BLaER1 treated with 17β-estradiol and CSF1 and Interleukin-3, amounts not matched to agents 10 nM and 100 nM (cell line): Measurements from ENCODE around the gene CHST15.

ENCODE experiments used
- H3K27ac ChIP-seq, 11 experiments: shearing (Covaris generic); formaldehyde crosslinking; 2 replicates each; pipeline ENCODE4 v1.8.1; 2022
- H3K27me3 ChIP-seq, 11 experiments: shearing (Covaris generic); formaldehyde crosslinking; 2 replicates each; pipeline ENCODE4 v1.8.1; 2022
- H3K36me3 ChIP-seq, 11 experiments: shearing (Covaris generic); formaldehyde crosslinking; 2 replicates each; pipeline ENCODE4 v1.8.1; 2022
- H3K4me1 ChIP-seq, 10 experiments: shearing (Covaris generic); formaldehyde crosslinking; 2 replicates each; pipeline ENCODE4 v1.8.1; 2022
- H3K4me2 ChIP-seq, 11 experiments: shearing (Covaris generic); formaldehyde crosslinking; 2 replicates each; pipeline ENCODE4 v1.8.1; 2022
- H3K4me3 ChIP-seq, 10 experiments: shearing (Covaris generic); formaldehyde crosslinking; 2 replicates each; pipeline ENCODE4 v1.8.1; 2022
- H3K9ac ChIP-seq, 11 experiments: shearing (Covaris generic); formaldehyde crosslinking; 2 replicates each; pipeline ENCODE4 v1.8.1; 2022
- H3K9me3 ChIP-seq, 11 experiments: shearing (Covaris generic); formaldehyde crosslinking; replicated peaks in 1 of 11; 2 replicates each; pipeline ENCODE4 v1.8.1; 2022
- H4K20me1 ChIP-seq, 11 experiments: shearing (Covaris generic); formaldehyde crosslinking; 2 replicates each; pipeline ENCODE4 v1.8.1; 2022
- Cebpa-rat ChIP-seq, 11 experiments: shearing (Covaris generic); IDR thresholded peaks; 2 replicates each; pipeline ENCODE4 v1.8.1; 2022

Gene CHST15

GRCh38 chr10:124092860-124093773, at the start of gene CHST15:
Gene CHST15, minus strand, starts transcription at chr10:124093598. Its CDS starts 47,386 bp downstream, at chr10:124046212.
- Histone ChIP-seq H4K20me1 (peaks cover 35 to 41% (median 38%) of the 10 kb centered on the region in 11 experiments), H3K27ac (peak within 1 kb of the TSS; percentile 94 to 99 (median 98)), H3K4me1 (peaks cover 42 to 59% (median 52%) of the 10 kb centered on the region in 10 experiments), H3K4me3 (peak within 1 kb of the TSS; percentile 83 to 100 (median 90)), H3K9ac (peak within 1 kb of the TSS; percentile 95 to 99 (median 97)), H3K9me3 (peaks cover 0 to 9% (median 6%) of the 10 kb centered on the region in 11 experiments; a peak in 15 of 22 replicates), H3K36me3 (peaks cover 0 to 43% (median 24%) of the 10 kb centered on the region in 11 experiments; a peak in 17 of 22 replicates), H3K27me3 (no peaks in the 10 kb centered on the region), H3K4me2 (peak within 1 kb of the TSS; percentile 87 to 98 (median 96))
- TF ChIP-seq Cebpa-rat (IDR thresholded peaks at IDR 0.05): no peak

DNA sequence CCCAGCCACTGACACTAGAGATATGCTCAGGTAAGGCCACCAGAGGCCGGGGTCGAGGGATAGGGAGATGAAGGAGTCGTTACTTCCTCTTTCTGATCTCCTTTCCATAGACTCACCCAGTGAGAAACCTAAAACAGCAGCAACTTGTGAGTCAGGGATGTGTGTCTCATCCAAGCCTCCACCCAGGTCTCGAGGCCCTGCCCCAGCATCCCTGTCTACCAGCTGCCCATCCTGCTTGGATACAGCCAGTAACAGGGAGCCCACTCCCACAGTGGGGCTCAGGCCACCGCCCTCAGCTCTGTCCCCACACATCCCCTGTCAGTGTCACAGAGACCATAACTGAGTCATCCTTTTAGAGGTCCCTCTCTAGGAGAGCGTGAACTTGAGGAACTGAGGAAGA, 49.6 kb upstream of the CHST15 start:
- Histone ChIP-seq H3K36me3 (peaks cover 0 to 18% (median 0%) of the 10 kb centered on the region in 11 experiments; a peak in 5 of 22 replicates), H3K4me1 (peaks cover 63 to 78% (median 70%) of the 10 kb centered on the region in 10 experiments), H3K4me2 (peak overlapping the region; percentile 72 to 96 (median 85)), H4K20me1 (no peaks in the 10 kb centered on the region), H3K4me3 (peak overlapping the region in 7 of 10 experiments; percentile 1 to 49 (median 23); a peak in 6 of 20 replicates), H3K9me3 (peaks cover 17 to 26% (median 24%) of the 10 kb centered on the region in 11 experiments), H3K27me3 (no peaks in the 10 kb centered on the region), H3K27ac (peak overlapping the region; percentile 90 to 99 (median 96)), H3K9ac (peak overlapping the region; percentile 78 to 90 (median 85))
- no peak for TF ChIP-seq Cebpa-rat (IDR thresholded peaks at IDR 0.05)

DNA sequence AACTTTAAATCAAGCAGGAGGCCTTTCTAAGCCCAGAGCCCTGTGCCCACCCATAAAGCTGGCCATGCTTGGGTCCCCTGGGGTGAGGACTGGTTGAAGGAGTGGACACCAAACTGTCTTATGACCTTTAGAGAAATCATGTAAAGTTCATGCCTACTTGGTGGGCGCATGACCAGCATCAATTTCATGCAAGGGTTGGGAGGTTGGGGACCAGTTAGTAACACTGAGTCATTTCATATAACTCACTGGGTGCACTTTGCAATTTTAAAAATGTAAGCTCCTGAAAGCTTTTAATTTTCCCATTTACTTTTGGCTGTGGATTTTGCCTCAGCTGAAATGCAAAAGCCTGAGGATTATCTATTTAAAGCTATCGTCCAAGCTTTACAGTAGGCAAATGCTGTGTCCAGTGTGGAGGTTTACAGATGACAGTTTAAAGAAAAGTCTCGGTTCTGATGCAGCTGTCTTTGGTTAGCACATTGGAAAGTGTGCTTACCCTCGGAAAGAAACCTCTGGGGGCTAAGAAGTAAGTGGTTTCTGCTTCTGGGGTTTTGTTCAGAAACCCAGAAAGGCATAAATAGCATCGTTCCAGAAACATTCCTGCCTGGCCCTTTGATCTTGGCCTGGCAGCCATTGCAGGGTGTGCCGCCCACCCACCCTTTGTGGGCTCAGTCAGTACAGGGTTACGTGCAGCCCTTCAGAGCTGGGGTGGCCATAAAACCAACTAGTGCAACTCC, 48.8 kb upstream of the CHST15 start:
- Histone ChIP-seq H4K20me1 (no peaks in the 10 kb centered on the region), H3K9me3 (peaks cover 17 to 26% (median 24%) of the 10 kb centered on the region in 11 experiments), H3K27ac (peak overlapping the region; percentile 90 to 99 (median 96)), H3K4me2 (peak overlapping the region; percentile 72 to 96 (median 85)), H3K9ac (peak overlapping the region; percentile 78 to 90 (median 85)), H3K27me3 (no peaks in the 10 kb centered on the region), H3K4me1 (peaks cover 62 to 77% (median 64%) of the 10 kb centered on the region in 10 experiments), H3K36me3 (peaks cover 0 to 18% (median 0%) of the 10 kb centered on the region in 11 experiments; a peak in 5 of 22 replicates), H3K4me3 (peak overlapping the region in 8 of 10 experiments; percentile 1 to 49 (median 16); a peak in 10 of 20 replicates)
- TF ChIP-seq Cebpa-rat (IDR thresholded peaks at IDR 0.05): 0 out of 22 replicates have a peak, but pooled peaks of 1 of the 11 experiments have one; percentile 23

GRCh38 chr10:124138883-124139348, 45.5 kb upstream of the CHST15 start:
- H4K20me1 ChIP-seq: no peaks in the 10 kb centered on the region
- peaks cover 0 to 18% (median 0%) of the 10 kb centered on the region in 11 experiments; a peak in 5 of 22 replicates for H3K36me3 ChIP-seq
- H3K4me3 ChIP-seq: no peak overlapping the region
- H3K27ac ChIP-seq: 0 out of 22 replicates have a peak overlapping the region, but pooled peaks of 2 of the 11 experiments have one; percentile 19 to 32
- H3K9ac ChIP-seq: no peak overlapping the region
- H3K27me3 ChIP-seq: no peaks in the 10 kb centered on the region
- peaks cover 17 to 33% (median 26%) of the 10 kb centered on the region in 11 experiments for H3K9me3 ChIP-seq
- no peak for TF ChIP-seq Cebpa-rat (IDR thresholded peaks at IDR 0.05)
- H3K4me1 ChIP-seq: peaks cover 29 to 55% (median 36%) of the 10 kb centered on the region in 10 experiments
- peak overlapping the region in 2 of 11 experiments; percentile 44 to 45; a peak in 3 of 22 replicates for H3K4me2 ChIP-seq

- peak overlapping the region in 2 of 11 experiments; percentile 44 to 45; a peak in 4 of 22 replicates for H3K4me2 ChIP-seq
- H3K9me3 ChIP-seq: peaks cover 17 to 33% (median 26%) of the 10 kb centered on the region in 11 experiments
- TF ChIP-seq Cebpa-rat (IDR thresholded peaks at IDR 0.05): no peak
- no peaks in the 10 kb centered on the region for H4K20me1 ChIP-seq
- no peak overlapping the region for H3K4me3 ChIP-seq
- H3K4me1 ChIP-seq: peaks cover 24 to 50% (median 30%) of the 10 kb centered on the region in 10 experiments
- no peak overlapping the region for H3K9ac ChIP-seq
- H3K27me3 ChIP-seq: no peaks in the 10 kb centered on the region
- peaks cover 0 to 18% (median 0%) of the 10 kb centered on the region in 11 experiments; a peak in 5 of 22 replicates for H3K36me3 ChIP-seq
- H3K27ac ChIP-seq: peak overlapping the region in 1 of 11 experiments; percentile 22; a peak in 2 of 22 replicates
Measured at GRCh38 chr10:124138195-124138882, 44.9 kb upstream of the CHST15 start.

DNA sequence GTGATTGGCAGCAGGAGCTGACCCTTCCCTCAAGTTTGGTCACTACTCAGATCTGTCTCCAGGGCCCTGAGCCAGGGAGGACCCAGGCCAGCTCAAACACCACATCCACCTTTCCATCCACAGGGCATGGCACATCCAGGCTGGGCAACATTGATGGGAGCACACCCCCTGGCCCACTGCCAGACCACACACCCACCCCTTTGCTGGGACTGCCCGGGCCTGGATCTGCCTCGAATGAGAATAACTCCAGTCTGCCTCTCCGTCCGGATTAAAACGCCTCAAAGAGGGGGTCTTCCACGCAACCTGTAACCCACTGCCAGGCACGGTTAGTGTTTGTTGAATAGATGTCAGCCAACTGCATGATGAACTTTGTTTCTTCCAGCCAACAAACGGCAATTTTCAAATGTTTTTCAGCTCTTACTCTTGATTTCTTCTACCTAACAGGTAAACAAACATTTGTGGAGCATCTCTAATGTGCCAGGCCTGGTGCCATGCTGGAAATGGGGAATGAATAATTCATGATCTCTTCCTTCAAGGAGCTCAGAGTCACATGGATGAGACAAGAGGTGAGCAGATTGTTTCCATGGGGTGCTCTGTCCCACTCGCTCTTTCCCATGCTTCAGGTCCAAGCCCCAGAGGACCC, 41.0 kb upstream of the CHST15 start:
- Histone ChIP-seq H3K27ac (no peak overlapping the region), H3K36me3 (peaks cover 0 to 5% (median 0%) of the 10 kb centered on the region in 11 experiments; a peak in 1 of 22 replicates), H3K4me2 (no peak overlapping the region), H3K9me3 (peaks cover under 1 to 14% (median 9%) of the 10 kb centered on the region in 11 experiments; a peak in 15 of 22 replicates), H3K4me3 (no peak overlapping the region), H3K27me3 (no peaks in the 10 kb centered on the region), H3K9ac (no peak overlapping the region), H3K4me1 (peaks cover 0 to 55% (median 19%) of the 10 kb centered on the region in 10 experiments; a peak in 15 of 20 replicates), H4K20me1 (no peaks in the 10 kb centered on the region)
- TF ChIP-seq Cebpa-rat (IDR thresholded peaks at IDR 0.05): no peak

DNA sequence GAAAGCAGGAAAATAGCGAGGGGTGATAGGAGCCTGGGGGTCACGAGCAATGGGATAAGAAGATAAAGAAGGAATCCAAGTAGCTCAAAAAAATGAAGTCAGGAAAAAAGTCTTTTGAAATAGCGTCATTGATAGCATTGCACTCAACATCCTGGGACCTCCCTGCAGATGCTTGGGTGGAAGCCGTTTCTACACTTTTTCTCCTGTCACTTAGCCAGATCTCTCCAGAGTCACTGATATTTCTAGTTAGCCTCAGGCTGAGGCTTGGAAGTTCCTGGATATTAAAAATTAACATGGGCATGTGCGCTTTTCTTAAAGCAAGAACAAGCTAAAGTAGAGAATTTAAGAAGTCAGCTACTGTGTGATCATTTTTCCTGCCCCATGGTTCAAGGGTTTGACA, 39.5 kb upstream of the CHST15 start:
- Histone ChIP-seq H3K27me3 (no peaks in the 10 kb centered on the region), H3K27ac (no peak overlapping the region), H3K9me3 (peaks cover 0 to 9% (median 6%) of the 10 kb centered on the region in 11 experiments; a peak in 8 of 22 replicates), H4K20me1 (no peaks in the 10 kb centered on the region), H3K36me3 (no peaks in the 10 kb centered on the region), H3K4me2 (no peak overlapping the region), H3K9ac (no peak overlapping the region), H3K4me1 (peaks cover 12 to 57% (median 34%) of the 10 kb centered on the region in 10 experiments), H3K4me3 (no peak overlapping the region)
- TF ChIP-seq Cebpa-rat (IDR thresholded peaks at IDR 0.05): no peak
